NCI-H446 treated with DMSO at 0.1 percent for 48 hours (cell line): Measurements from ENCODE around the gene TYW1B.
"Not testable (repeated sequence)": the region's sequence is repeated elsewhere in the genome, so short reads cannot be mapped to it uniquely, and the experiment has no call there.

ENCODE experiments used
- DNase-seq: peaks from one replicate; lab custom pipeline; 2025; lab: John Stamatoyannopoulos, UW

TYW1B gene

DNA sequence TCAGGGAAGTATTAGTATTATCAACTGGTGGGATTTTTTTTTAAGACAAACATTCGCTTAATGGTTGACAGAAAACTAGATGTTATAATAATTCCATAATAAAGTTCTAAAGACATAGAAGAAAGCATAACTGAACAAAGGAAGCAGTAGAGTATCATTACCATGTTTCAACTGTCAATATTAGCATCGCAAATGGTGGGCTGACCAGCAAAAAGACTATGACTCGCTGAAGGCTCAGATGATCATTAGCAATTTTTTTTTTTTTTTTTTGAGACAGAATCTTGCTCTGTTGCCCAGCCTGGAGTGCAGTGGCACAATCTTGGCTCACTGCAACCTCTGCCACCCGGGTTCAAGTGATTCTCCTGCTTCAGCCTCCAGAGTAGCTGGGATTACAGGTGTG is 74.8 kb downstream of the TYW1B start:
- not testable (repeated sequence) for DNase-seq

DNA sequence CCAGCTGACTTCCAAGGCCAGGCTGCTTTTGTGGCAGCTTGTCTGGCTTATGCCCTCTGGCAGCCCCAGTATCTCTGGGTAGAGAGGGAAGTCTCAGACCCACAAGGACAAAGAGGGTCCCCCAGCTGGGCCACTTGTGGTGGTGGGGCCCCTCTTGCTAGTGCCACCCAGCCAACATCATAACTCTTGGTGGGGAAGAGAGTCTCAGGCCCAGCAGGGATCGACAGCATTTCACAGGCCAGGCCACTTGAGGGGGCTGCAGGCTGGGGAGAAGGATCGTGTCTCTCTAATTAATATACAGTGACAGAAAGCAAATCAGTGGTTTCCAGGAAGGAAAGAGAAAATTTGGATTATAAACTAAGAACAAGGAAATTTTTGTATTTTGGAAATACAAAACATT is 76.0 kb downstream of the TYW1B start:
- no peak for DNase-seq

DNA sequence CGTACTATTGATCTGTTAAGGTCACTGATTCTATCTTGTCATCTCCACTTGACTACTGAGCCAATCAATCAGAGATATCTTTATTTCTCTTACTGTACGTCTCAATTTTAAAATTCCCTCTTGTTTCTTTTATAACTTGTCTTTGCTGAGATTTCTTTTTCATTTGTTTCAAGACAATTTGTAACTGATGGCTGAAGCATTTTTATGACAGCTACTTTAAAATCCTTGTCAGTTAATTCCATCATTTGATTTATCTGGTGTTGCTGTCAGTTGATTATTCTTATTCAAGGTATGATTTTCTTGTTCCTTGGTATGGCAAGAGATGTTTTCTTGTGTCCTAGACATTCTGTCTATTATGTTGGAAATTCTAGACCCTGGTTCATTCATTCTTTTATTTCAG is 76.6 kb downstream of the TYW1B start:
- no peak for DNase-seq

DNA sequence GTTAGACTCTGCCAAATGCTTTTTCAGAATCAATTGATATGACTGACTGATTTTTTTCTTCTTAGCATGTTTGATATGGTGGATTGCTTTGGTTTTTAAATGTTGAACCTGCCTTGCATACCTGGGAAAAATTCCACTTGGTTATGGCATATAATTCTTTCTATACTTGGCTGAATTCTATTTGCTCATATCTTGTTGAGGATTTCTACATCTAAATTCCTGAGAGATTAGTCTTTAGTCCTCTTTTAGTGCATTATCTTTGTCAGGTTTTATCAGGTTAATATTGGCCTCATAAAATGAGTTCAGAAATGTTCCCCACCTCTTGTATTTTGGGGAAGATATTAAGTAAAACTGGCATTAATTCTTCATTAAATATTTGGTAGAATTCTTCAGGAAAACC is 79.4 kb downstream of the TYW1B start:
- not testable (repeated sequence) for DNase-seq

DNA sequence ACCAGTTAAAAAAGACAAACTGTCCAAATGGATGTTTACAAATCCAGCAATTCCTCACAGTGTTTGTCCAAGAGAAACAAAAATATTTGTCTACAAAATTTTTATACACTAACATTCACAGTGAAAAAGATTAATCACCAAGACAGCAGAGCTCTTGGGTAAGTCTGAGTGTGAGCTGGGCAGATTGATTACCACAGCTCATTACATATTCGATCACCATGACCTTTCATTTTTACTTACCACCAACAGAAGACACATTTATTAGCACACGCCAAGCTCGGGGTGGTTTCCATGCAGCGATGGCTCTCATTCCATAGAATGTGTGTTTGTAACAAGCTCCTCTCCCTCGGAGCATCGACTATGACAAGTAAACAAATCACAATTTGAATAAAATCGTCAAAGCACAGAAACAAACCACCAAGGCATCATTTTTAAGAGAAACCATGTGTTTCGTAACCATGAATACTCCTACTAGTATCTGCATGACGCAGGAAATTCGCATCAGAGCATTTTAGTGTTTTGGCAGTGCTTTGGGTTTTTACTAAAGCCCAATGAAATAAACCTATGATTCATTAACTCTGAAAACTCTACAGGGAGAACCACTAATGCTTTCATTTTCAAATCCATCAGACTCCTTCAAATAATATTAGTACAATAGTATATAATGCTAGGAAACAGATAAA is 83.6 kb downstream of the TYW1B start:
- not testable (repeated sequence) for DNase-seq

DNA sequence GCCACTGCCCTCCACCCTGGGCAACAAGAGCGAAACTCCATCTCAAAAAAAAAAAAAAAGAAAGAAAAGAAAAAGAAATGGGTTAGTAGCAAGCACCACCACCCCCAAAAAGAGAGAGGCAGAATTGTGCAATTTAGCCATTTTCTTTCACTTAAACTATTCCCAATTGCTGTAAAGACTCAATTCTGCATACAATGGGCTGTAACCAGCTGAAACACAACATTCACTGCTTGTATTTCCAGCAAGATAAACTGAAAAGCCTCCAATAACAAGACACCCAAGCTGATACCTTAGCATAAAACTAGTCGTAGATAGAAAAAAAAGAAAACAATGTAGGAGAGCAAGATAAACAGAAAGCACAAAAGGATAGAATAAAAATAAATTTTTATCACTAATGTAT is 84.2 kb downstream of the TYW1B start:
- not testable (repeated sequence) for DNase-seq

DNA sequence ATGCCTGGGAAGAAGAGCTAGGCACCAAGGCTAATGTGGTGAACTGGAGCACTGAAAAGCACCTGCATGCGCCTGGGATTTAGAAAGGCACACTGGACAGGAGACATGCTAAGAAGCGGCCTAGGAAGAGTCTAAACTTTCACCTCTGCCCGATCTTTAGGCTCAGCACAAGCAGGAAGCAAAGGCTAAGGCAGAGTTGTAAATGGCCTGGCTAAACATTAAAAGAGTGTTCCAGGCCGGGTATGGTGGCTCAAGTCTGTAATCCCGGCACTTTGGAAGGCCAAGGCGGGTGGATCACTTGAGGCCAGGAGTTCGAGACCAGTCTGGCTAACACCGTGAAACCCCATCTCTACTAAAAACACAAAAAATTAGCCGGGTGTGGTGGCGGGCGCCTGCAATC is 88.3 kb downstream of the TYW1B start:
- not testable (repeated sequence) for DNase-seq

DNA sequence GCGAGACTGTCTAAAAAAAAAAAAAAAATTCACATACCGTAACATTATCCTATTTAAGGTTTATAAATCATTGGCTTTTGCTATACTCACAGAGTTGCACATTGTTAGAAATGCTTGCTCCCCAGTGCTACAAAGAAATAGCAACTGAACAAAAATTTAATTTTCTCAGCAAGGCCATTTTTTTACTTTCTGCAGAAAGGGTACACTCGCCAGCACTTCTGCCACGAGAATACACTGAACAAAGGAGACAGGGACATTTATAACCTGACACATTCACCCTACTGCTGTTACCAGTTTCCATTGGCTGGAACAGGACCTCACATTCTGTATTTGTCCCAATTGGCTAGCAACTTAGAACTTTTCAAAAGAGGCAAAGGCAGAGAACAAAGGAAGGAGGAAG is 92.1 kb downstream of the TYW1B start:
- DNase-seq: not testable (repeated sequence)

DNA sequence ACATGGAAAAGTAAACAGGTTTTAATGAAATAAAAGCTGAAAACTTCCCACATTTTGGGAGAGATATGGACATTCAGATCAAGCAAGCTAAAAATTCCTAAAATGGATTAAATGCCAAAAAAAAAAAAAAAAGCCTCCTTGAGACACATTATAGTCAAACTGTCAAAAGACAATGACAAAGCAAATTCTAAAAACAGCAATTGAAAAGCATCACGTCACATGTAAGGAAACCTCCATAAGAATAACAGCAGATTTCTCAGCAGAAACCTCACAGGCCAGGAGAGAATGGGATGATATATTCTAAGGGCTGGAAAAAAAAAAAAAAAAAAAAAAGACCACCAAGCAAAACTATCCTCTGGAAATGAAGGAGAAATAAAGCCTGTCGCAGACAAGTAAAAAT is 97.2 kb downstream of the TYW1B start:
- not testable (repeated sequence) for DNase-seq

DNA sequence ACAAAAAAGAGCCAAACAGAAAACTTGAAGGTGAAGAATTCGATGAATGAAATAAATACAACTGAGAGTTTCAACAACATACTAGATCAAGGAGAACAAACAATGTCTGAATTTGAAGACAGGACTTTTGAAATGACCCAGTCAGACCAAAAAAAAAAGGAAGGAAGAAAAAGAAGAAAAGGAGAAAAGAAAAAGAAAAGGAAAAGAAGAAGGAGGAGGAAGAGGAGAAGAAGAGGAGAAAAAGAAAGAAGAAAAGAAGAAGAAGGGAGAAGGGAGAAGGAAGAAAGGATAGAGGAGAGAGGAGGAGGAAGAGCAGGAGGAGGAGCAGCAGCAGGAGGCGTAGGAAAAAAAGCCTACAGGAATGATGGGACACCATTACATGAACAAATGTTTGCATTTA is 97.6 kb downstream of the TYW1B start:
- not testable (repeated sequence) for DNase-seq

DNA sequence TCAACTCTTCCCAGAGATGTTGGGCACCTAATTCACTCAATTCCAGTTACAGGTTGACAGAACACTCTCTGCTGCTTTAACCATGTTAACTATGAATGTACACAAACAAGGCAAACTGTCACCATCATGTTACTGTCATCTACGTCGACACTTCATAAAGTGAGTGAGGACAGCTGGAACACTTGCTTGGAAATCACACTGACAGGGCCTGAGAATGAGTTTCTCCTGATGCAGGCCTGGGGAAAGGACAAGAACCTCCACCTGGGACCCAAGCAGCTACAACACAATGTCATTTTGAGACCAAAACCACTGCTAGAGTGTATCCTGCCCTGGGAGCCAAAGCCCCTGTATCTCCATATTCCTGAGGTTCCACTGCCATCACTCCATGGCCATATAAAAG is 98.9 kb downstream of the TYW1B start:
- not testable (repeated sequence) for DNase-seq

DNA sequence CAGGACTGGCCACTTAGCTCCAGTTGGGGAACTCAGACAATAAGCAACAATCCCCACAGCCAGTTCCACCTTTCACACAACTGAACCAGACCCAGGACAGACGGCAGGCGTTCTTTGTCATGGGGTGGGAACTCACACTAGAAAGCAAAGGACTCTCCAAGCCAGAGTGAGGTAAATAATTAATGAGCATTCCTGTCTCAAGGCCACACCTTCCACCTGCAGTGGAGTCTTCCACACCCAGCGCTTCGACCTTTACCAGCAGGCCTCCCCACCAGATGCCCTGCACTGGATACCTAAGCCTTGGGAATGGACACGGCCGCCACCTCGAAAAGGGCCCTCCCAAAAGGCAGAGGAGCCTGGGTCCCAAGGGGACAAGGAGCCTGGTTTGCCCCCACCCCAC is 105.3 kb downstream of the TYW1B start:
- DNase-seq: not testable (repeated sequence)

DNA sequence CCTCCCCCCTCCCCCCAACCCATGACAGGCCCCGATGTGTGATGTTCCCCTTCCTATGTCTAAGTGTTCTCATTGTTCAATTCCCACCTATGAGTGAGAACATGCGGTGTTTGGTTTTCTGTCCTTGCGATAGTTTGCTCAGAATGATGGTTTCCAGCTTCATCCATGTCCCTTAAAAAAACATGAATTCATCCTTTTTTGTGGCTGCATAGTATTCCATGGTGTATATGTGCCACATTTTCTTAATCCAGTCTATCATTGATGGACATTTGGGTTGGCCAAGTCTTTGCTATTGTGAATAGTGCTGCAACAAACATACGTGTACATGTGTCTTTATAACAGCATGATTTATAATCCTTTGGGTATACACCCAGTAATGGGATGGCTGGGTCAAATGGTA is 107.1 kb downstream of the TYW1B start:
- DNase-seq: not testable (repeated sequence)

DNA sequence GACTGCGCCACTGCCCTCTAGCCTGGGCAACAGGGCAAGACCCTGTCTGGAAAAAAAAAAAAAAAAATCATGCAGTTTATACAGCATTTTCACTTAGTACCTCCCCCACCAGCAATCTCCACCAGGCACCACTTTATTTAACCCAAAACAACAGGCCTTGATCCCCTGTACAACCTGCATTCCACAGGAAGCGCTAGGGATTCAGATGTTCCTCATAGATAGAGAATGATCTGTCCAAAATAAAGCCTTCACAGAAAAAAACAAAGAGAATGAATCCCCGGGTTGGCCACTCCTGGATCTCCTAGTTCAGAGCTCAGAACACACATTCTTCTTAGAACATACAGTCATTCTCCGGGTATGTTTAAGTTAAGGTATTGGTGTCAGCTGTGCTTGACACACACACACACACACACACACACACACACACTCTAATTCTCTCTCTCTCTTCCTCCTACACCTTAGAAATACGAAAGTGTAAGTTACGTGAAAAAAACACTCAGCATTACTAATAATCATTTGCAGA is 110.7 kb downstream of the TYW1B start:
- DNase-seq: not testable (repeated sequence)

DNA sequence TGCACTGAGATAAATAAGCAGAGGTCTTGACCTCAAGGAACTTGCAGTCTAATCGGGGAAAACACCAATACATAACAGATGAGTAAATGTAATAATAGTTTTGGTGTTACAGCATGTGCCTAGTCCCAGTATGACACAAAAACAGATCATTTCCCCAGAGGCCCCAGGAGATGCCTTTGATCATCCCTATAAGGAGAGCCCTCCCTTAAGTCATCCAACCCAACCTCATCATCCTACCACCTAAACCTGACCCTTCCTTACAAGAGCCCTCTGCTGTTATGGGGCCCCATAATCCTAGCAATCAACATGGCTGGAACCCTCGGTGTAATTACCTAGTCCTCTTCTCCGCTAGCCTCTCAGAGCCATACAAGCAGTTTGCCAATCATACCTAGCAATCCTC is 116.1 kb downstream of the TYW1B start:
- not testable (repeated sequence) for DNase-seq

DNA sequence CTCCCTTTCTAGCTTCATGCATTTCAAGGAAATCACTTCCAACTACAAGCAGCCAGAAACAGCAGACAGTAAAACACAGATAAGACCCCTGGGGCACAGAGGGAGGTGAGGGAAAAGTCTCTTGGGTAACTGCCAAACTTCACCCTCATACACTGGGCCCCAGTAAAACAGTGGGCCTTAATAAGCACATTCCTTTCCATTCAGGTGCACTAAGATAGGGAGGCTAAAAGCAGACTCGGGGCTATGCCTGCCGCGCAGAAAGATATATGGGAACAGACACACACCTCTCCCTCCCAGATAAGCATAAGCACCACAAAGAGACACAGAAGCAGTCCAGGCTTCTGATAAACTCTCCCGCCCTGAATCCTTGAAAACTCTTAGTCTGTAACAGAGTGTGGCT is 117.0 kb downstream of the TYW1B start:
- no peak for DNase-seq

DNA sequence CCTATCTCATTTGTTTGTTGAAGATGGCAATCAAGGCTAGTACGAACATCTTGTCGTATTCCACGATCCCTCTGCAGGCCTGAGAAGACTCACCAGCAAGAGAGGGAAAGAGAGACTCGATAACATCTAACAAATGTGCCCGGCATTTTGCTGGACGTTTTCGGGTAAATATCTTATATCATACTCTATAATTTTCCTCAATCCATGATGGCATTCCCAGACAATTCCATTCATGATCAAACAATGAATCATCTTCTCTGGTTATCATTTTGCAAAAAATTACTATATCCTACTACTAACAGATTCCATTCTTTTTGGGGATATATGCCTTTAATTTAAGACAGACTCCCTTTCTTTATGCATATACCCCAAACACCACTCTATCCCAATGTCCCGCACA is 118.1 kb downstream of the TYW1B start:
- DNase-seq: no peak

DNA sequence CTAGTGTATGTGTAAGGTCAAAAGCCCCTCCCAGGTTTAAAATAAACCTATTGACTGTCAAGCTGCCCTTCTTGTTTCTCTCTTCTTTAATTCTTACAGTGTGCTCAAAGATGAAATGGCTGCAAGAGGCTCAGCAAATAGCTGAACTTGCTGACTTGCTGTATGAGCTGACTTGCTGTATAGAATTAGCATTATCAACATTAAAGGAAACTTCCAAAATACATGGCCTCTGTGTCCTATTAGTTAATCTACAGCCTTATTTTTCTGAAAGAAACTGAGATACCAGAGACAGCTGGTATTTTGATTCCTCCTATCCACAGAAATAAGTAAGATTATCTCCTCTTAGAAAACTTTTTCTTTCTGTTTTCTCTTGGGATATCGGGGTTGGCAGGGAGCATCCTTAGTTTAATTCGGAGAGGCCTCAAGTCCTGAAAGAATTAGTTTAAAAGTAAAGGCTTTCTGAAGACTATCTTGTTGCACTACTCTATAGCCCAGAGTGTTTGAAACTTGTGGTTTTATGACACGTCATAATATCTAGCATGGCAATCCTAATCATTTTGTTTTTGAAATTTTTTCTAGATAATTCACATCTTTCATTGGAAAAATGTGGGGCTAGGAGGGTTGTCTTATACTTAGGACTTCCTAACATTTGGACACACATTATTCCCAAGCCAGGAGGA is 119.5 kb downstream of the TYW1B start:
- DNase-seq: not testable (repeated sequence)

DNA sequence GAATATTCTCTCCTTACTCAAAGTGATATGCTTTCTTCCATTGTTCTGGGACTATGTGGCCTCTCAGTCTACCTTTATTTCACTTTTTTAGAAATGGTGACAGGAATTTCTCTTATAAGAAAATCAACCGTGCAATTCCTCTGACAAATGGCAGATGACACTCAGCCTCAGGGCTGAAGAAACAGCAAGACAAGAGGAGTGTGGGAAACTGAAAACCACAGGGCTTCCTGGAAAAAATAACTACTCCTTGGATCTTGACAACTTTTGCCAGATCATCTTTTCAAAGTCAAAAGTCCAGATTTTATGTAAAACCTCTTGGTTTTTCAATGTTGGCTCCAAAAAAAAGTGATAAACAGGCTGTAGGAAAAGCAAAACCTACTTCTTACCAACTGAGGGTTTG is 121.5 kb downstream of the TYW1B start:
- DNase-seq: no peak

DNA sequence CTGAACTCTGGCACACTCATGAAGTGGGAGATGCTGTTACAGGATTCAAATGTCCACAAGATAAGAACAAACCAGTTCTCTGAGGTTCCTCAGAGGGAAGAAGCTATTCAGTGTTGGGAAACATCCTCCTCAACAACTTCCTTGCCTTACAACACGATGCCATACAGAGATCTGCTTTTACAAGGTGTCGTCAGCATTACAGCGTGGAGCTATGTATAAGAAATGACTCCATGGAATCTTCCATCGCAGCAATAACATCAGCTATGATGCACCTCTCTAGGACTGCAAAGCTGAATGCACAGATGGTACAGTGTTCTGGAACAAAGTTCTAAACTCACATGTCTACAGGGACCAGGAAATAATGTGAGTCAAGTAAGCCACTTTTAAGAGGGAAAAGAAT is 122.3 kb downstream of the TYW1B start:
- DNase-seq: not testable (repeated sequence)

DNA sequence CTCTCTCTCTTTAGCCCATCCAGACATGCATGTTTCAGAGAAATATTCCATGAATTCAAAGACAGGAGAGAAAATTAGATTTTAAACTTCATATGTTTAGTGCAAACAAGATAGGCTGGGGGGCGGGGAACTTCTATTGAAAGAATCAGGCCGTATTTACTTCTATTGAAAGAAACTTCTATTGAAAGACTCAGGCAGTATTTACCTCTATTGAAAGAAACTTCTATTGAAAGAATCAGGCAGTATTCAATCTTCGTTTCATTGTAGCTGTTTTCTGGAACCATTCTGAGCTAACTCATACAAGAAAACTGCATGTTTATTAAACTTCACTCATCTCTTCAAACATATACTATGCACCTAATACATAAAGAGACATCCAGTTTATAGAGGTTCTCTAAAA is 123.1 kb downstream of the TYW1B start:
- no peak for DNase-seq

DNA sequence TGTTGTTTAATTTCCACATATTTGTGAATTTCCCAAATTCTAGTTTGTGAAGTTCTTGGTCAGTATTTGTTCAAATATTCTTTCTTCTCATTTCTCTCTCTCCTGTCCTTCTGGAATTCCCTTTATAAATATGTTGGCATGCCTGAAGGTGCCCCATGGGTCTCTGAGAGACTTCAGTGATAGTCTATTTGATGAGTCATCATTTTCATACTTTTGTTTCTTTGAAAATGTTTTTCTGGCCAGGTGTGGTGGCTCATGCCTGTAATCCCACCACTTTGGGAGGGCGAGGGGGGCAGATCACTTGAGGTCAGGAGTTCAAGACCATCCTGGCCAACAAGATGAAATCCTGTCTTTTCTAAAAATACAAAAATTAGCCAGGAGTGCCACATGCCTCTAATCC is 127.5 kb downstream of the TYW1B start:
- not testable (repeated sequence) for DNase-seq

DNA sequence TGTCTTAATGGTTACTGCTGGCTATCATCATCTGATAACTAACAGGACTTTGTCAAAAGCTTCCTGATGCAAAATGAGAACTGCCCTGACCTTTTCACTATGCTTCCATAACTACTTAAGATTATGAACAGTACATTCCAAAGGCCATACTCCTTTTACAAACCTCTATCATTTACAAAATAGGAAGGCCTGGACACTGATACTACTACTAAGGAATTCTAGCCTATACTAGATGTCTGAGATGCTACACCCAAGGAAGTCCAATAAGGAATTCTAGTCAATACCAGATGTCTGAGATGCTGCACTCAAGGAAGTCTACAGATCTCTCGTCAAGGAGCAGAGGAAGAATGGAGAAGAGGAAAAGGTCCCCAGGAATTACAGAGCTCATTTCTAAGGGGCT is 130.9 kb downstream of the TYW1B start:
- DNase-seq: not testable (repeated sequence)

DNA sequence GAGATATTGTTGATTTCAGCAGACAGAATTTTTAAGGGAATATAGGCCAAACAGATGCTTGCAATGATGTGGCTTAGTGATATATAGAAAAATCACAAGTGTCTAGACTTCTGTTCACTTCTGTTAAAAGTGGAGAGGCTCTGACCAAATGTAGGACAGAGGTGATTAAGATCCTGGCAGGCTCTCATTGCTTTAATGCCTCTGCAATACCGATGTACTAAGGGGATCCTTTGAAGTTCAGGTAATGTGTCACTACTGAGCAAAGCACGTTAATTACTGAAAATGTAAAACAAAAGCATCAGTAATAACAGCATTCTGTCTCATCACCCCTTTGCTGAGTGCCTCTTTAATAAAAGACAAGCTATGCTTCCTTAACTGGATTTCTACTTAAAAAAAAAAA is 131.4 kb downstream of the TYW1B start:
- DNase-seq: not testable (repeated sequence)
